ENCODE results near the gene TP53BP2.
"Not testable (repeated sequence)": the region's sequence is repeated elsewhere in the genome, so short reads cannot be mapped to it uniquely, and the experiment has no call there.

TP53BP2 gene

GRCh38 chr1:223852337-223852736 lies 6.6 kb upstream of the TP53BP2 start:
- no peak for DNase-seq (ENCODE audit: low read depth)

- DNase-seq (ENCODE audit: low read depth): no peak
Observed at GRCh38 chr1:223849352-223850254, 3.9 kb upstream of the TP53BP2 start.

DNA sequence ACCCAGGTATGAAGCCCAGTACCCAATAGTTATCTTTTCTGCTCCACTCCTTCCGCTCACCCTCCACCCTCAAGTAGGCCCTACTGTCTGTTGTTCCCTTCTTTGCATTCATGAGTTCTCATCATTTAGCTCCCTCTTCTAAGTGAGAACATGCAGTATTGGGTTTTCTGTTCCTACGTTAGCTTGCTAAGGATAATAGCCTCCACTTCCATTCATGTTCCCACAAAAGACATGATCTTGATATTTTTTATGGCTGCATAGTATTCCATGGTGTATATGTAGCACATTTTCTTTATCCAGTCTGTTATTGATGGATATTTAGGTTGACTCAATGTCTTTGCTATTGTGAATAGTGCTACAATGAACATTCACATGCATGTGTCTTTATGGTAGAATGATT lies 2.8 kb upstream of the TP53BP2 start:
- DNase-seq (ENCODE audit: low read depth): no peak

DNA sequence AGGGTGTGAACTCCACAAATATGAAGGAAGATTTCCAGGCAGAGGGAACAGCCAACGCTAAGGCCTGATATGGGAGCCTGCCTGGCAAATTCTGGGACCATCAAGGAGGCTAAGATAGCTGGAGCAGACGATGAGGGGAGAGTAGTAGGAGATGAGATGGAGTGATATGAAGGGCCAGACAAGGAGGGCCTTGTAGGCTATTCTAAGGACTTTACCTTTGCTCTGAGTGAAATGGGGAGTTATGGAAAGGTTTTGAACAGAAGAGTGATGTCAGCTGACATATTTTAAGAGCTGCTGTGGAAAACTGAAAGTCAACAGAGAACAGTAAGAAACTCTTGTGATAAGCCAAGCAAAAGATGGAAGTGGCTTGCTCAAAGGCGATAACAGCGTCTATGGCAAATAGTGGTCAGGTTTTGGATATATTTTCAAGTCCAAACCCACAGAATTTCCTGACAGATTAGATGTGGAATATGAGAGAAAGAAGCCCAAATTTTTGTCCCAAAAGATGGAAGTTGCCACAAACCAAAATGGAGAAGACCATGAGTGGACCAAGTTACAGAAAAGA lies 2.1 kb upstream of the TP53BP2 start:
- no peak for DNase-seq (ENCODE audit: low read depth)

GRCh38 chr1:223845037-223845809 lies 524 bp downstream of the TP53BP2 start:
- DNase-seq (ENCODE audit: low read depth): peak; percentile 46

GRCh38 chr1:223844787-223845036 lies 1.0 kb downstream of the TP53BP2 start:
- peak; percentile 14 for DNase-seq (ENCODE audit: low read depth)

GRCh38 chr1:223843934-223844786 lies 1.6 kb downstream of the TP53BP2 start:
- DNase-seq (ENCODE audit: low read depth): no peak

DNA sequence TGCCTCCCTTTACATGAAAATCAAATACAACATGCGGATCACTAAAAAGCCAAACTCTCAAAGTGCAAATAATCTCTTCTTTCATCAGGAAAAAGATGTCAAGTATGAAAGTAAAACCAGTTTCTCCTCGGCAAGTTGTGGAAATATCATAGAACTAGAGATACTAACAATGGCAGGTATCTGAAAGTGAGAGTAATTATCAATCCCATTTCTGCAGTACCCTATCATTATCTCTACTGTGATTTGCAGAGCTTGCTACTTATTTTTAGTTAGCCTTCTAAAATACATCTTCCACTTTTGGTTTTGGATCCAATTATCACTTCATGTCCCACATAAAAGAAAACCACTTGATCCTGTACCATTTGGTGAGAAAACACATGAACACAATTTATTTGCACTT lies 3.0 kb downstream of the TP53BP2 start:
- no peak for DNase-seq (ENCODE audit: low read depth)

- not testable (repeated sequence) for DNase-seq (ENCODE audit: low read depth)
Observed at GRCh38 chr1:223841977-223842623, 3.6 kb downstream of the TP53BP2 start.

- DNase-seq (ENCODE audit: low read depth): no peak
Observed at GRCh38 chr1:223840254-223840653, 5.5 kb downstream of the TP53BP2 start.

DNA sequence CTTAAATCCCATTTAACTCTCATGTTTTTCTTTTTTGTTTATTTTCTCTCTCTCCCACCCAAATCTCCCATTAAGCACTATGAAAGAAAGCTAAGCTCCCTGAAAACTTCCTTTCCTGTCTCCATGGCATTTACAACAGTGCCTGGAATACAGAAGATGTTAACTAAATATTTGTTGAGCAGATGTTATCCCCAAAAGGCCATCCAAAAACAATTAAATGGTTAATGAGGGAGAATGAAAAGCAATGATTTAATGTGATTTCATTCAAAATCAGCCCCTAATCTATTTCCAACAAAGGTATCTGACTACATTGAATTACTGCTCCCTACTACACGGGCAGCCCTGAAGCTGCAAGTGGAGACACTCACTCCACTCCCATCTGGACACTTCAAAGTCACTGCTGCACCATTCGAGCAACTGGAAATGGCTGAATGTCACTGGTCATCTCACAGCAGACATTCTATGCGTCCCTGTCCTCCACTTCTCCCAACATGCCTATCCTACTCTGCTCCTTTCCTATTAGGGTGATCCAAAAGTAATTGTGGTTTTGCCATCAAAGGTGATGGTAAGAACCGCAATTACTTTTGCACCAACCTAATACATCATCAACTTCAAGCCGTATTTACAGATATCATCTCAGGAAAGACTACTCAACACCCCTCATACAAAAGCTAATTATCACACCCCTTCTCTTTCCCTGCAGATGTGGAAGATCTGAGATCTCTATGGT lies 7.5 kb downstream of the TP53BP2 start:
- DNase-seq (ENCODE audit: low read depth): no peak

- DNase-seq (ENCODE audit: low read depth): no peak
Observed at GRCh38 chr1:223837687-223838086, 8.1 kb downstream of the TP53BP2 start.

DNA sequence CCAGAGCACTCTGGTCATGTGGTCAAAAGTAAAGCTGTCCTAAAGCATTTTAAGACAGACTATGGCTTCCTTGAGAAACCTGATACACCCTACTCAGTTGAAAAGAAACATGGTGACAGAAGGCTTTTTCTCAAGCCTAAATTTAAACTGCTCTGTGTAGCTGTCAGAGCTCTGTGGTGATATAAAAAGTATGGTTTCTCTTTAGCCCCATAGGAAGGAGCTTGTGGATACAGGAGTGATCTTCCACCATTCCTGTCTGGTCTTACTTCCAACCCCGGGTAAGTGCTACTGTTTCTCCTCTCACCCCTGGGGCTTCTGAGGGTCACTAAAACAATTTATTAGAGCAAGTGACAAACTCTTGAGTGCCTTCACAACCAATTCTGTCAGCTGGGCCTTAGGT lies 8.5 kb downstream of the TP53BP2 start:
- DNase-seq (ENCODE audit: low read depth): no peak

DNA sequence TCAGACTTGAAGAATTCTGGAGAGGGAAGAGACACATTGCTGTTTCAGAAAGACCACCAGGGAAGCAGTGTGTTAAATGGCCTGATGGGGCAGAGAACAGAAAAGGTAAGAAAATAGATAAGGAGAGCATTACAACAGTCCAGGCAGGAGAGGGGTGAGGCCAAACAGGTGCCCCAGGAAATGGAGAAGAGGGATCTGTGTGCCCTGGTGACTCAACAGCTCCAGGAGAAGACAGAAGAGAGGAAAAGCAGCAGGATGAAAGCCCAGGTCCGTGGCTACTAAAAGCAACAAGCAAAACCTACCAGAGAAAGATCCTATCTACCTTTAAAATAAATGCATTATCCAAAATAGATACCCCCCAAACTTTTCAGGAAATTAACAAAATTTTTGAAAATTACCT lies 9.2 kb downstream of the TP53BP2 start:
- no peak for DNase-seq (ENCODE audit: low read depth)

DNA sequence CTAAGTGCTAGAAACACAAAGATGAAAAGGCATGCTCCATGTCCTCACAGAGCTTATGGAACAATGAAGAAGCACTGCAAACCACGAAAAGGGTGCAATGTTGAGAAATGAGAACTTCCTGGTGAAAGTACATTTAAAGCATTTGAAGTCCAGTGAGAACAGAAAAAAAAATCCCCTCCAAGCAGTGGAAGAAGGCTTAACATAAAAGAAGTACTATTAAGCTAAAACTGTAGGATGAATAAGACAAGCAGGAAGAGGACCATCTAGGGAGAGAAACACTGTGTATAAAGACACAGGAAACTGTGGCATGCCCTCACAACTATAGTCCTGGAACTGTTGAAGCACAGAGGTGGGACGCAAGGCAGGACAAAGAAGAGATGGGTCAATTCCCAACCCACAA lies 10.0 kb downstream of the TP53BP2 start:
- DNase-seq (ENCODE audit: low read depth): no peak

DNA sequence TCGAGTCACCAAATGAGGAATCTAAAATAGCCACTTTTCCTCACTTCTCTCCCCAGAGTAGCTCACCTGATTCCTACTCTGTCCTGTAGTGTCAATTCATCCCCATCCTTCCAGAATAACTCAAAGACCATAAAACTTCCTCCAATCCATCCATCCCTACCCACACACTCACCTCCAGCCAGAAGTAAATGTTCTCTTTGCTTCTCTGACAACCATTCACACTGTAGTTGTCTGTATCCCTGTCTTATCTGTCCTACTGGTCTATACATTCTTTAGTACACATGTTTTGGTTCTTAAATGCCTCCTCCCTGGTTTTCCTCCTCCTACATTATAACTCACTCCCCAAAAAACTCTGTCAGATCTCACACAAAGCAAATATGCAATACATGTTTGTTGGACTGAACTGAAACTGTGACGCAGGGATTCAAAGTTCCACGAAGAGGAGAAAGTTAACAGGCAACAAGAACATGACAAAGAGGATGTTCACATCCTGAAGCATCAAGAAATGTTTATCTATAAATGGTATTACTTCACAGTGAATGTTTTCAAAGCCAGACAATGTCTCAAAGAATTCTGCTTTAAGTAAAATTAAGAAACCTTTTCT lies 11.0 kb downstream of the TP53BP2 start:
- no peak for DNase-seq (ENCODE audit: low read depth)

DNA sequence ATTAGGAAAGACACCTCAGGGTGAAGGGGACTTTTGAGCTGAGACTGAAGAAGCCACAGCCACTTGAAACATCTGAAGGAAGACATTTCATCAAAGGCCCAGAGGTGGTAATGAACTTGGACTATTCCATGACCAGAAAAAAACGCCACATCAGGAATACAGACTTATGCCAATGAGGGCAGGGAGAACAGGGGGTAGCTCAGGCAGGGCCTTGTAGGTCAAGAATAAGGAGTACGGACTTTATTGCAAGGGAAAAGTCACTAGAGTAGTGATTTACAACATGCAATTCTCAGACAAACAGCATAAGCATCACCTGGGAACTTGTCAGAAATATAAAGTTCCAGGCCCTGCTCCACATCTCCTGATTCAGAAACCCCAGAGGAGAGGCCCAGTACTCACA lies 11.8 kb downstream of the TP53BP2 start:
- no peak for DNase-seq (ENCODE audit: low read depth)

- DNase-seq (ENCODE audit: low read depth): no peak
Observed at GRCh38 chr1:223832637-223832943, 13.2 kb downstream of the TP53BP2 start.

GRCh38 chr1:223831755-223832636 lies 13.8 kb downstream of the TP53BP2 start:
- DNase-seq (ENCODE audit: low read depth): no peak

- no peak for DNase-seq (ENCODE audit: low read depth)
Observed at GRCh38 chr1:223829678-223830077, 16.1 kb downstream of the TP53BP2 start.
